ENCODE data around the gene ARSB. TPM values are rescaled to one million over a fixed set of nuclear protein-coding genes. Genes with fewer than 3 reads are reported as not detected.

The ARSB gene
- total RNA-seq, 1 donor = 38.4 TPM

DNA sequence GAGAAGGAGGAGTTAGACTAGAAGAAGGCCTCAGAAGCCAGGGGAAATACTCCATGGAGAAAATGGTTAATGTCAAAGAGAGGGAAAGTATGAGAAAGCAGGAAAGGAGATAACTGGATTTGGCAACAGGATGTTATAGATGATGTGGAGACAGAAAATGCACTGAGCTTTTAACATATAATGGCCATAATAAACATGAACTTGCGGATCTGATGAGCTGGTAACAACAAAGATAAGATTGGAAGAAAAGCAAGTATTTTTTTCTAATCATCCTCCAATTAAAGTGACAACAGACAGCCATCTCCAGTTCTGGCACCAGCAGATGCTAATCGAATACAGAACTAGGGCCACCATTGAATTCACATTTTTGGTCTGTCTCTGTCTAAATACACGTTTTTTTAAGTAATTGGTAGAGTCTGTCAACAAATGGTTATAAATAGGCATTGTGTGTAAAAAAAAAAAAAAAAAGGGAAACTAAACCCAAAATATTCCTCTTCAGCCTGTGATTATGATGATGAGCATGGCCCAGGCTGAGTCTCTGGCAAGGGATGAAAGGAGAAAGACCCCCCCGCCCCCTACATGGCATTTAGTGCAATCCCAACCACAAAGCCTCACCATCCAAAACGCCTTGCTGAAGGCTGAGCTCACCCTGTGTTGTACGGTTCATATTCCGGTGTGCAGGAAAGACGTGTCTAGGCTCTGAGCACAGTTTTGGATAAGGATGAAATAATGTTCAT, 187.0 kb downstream of the ARSB start:
- TF ChIP-seq, protein P1, sequence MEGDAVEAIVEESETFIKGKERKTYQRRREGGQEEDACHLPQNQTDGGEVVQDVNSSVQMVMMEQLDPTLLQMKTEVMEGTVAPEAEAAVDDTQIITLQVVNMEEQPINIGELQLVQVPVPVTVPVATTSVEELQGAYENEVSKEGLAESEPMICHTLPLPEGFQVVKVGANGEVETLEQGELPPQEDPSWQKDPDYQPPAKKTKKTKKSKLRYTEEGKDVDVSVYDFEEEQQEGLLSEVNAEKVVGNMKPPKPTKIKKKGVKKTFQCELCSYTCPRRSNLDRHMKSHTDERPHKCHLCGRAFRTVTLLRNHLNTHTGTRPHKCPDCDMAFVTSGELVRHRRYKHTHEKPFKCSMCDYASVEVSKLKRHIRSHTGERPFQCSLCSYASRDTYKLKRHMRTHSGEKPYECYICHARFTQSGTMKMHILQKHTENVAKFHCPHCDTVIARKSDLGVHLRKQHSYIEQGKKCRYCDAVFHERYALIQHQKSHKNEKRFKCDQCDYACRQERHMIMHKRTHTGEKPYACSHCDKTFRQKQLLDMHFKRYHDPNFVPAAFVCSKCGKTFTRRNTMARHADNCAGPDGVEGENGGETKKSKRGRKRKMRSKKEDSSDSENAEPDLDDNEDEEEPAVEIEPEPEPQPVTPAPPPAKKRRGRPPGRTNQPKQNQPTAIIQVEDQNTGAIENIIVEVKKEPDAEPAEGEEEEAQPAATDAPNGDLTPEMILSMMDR (IDR thresholded peaks at IDR 0.05; ENCODE audit: extremely low read depth, low read depth, low read length) = no peak
- no peaks in the 10 kb centered on the region for H4K20me1 ChIP-seq (ENCODE audit: insufficient read depth, low read length)
- H3K36me3 ChIP-seq (ENCODE audit: insufficient read depth, low read length) = no peaks in the 10 kb centered on the region
- DNase-seq (ENCODE audit: insufficient read length, low spot score, missing footprints) = peak; percentile 69
- no peaks in the 10 kb centered on the region for H3K9me3 ChIP-seq (ENCODE audit: low read depth, low read length)
- no peak overlapping the region for H2AFZ ChIP-seq (ENCODE audit: low read length)
- H3K4me1 ChIP-seq (ENCODE audit: insufficient read depth, low read length) = peaks cover 32% of the 10 kb centered on the region
- H3K4me3 ChIP-seq (ENCODE audit: insufficient read depth, low read length) = no peak overlapping the region
- no peaks in the 10 kb centered on the region for H3K27me3 ChIP-seq (ENCODE audit: insufficient read depth, low read length)
- peak overlapping the region; percentile 84 for H3K27ac ChIP-seq (ENCODE audit: low read depth, low read length)
- H3K79me2 ChIP-seq (ENCODE audit: insufficient read depth, low read length) = no peaks in the 10 kb centered on the region
- peak overlapping the region; percentile 77 for H3K4me2 ChIP-seq (ENCODE audit: insufficient read depth, low read length)

DNA sequence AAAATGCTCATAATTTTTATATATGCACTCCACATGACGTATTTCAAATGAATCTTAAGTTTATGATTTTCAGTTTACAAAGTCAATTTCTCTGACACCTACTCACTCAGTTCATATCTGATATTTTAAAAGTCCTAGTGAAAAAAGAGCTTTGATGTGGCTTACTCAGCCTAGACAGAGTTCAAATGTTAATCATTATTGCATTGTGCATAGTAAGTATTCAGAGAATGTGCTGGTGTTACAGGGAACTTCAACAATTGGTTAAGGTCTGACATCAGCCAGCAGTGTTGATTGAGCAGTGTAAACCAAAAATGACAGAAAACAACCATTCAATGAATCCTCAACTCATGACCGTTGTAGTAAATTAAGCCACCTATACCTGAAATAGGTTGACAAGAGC, 189.4 kb downstream of the ARSB start:
- TF ChIP-seq, protein P1 (IDR thresholded peaks at IDR 0.05; ENCODE audit: extremely low read depth, low read depth, low read length) = no peak
- Histone ChIP-seq H3K79me2 (ENCODE audit: insufficient read depth, low read length) (no peaks in the 10 kb centered on the region), H3K9me3 (ENCODE audit: low read depth, low read length) (no peaks in the 10 kb centered on the region), H3K4me2 (ENCODE audit: insufficient read depth, low read length) (no peak overlapping the region), H3K4me1 (ENCODE audit: insufficient read depth, low read length) (peaks cover 30% of the 10 kb centered on the region), H3K27ac (ENCODE audit: low read depth, low read length) (no peak overlapping the region), H3K4me3 (ENCODE audit: insufficient read depth, low read length) (no peak overlapping the region), H4K20me1 (ENCODE audit: insufficient read depth, low read length) (no peaks in the 10 kb centered on the region), H3K36me3 (ENCODE audit: insufficient read depth, low read length) (no peaks in the 10 kb centered on the region), H3K27me3 (ENCODE audit: insufficient read depth, low read length) (no peaks in the 10 kb centered on the region), H2AFZ (ENCODE audit: low read length) (no peak overlapping the region)
- peak; percentile 66 for DNase-seq (ENCODE audit: insufficient read length, low spot score, missing footprints)

DNA sequence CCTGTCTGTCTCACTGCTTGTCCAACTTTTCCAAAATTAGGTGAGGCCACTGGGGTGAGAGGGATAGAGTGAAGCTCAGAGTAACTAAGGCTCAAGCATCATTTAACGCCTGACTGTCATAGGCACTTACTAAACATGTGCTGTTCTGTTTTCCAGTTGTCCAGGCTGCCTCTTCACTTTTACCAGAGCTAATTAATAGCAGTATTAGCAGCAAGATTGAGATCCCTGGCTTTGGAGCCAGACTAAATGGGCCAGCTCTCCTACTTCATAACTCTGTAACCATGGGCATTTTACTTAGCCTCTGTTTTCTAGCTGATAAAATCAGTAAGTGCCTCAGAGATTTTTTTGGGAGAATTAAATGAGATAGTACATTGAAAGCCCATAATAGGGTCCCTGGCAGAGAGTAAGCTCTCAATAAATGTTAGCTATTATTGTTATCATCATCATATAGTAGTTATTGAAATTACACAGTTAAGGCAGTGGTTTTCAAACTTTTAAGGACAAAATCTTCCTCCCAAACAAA, 190.4 kb downstream of the ARSB start:
- no peaks in the 10 kb centered on the region for H3K9me3 ChIP-seq (ENCODE audit: low read depth, low read length)
- H3K4me3 ChIP-seq (ENCODE audit: insufficient read depth, low read length) = no peak overlapping the region
- H2AFZ ChIP-seq (ENCODE audit: low read length) = no peak overlapping the region
- no peaks in the 10 kb centered on the region for H3K27me3 ChIP-seq (ENCODE audit: insufficient read depth, low read length)
- no peaks in the 10 kb centered on the region for H3K79me2 ChIP-seq (ENCODE audit: insufficient read depth, low read length)
- no peak overlapping the region for H3K27ac ChIP-seq (ENCODE audit: low read depth, low read length)
- no peak for DNase-seq (ENCODE audit: insufficient read length, low spot score, missing footprints)
- TF ChIP-seq, protein P1 (IDR thresholded peaks at IDR 0.05; ENCODE audit: extremely low read depth, low read depth, low read length) = no peak
- H3K4me2 ChIP-seq (ENCODE audit: insufficient read depth, low read length) = no peak overlapping the region
- H3K36me3 ChIP-seq (ENCODE audit: insufficient read depth, low read length) = no peaks in the 10 kb centered on the region
- peaks cover 29% of the 10 kb centered on the region for H3K4me1 ChIP-seq (ENCODE audit: insufficient read depth, low read length)
- no peaks in the 10 kb centered on the region for H4K20me1 ChIP-seq (ENCODE audit: insufficient read depth, low read length)

DNA sequence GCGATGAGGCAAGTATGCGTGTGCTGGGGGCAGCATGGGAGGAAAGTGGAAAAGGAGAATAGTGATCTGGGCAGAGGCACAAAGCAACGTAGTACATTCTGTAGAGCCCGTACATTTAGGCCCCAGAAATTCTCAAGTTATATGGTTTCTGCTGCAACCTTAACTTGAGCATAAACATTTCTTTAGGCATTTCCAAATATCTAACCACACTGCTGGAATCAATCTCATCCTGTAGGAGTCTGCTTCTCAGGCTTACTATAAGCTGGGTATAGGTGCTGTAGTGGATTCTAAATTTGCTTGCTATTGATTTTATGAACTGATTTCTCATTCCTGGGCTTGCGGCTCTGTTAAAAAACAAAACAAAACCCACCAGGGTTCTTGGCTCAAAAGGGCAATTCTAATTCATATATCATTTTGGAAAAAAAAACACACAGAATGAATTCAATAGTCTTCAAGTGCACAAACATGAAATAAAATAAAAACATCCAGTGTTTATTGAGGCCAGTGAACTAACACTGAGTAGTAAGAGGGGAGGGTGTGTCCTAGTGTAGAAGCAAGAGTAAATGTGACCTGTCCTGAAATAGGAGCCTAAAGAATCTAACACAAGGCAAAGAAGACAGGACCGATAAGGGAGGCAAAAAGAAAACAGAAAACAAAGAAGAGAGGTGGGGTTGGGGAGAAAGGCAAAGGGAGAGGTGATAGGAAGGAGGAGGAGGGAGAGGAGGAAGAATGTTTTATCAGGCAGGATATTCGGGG, 191.0 kb downstream of the ARSB start:
- TF ChIP-seq, protein P1 (IDR thresholded peaks at IDR 0.05; ENCODE audit: extremely low read depth, low read depth, low read length) = no peak
- H3K4me1 ChIP-seq (ENCODE audit: insufficient read depth, low read length) = peaks cover 22% of the 10 kb centered on the region
- no peaks in the 10 kb centered on the region for H3K36me3 ChIP-seq (ENCODE audit: insufficient read depth, low read length)
- no peak overlapping the region for H3K27ac ChIP-seq (ENCODE audit: low read depth, low read length)
- H3K79me2 ChIP-seq (ENCODE audit: insufficient read depth, low read length) = no peaks in the 10 kb centered on the region
- H3K27me3 ChIP-seq (ENCODE audit: insufficient read depth, low read length) = no peaks in the 10 kb centered on the region
- H4K20me1 ChIP-seq (ENCODE audit: insufficient read depth, low read length) = no peaks in the 10 kb centered on the region
- no peak for DNase-seq (ENCODE audit: insufficient read length, low spot score, missing footprints)
- no peaks in the 10 kb centered on the region for H3K9me3 ChIP-seq (ENCODE audit: low read depth, low read length)
- H3K4me2 ChIP-seq (ENCODE audit: insufficient read depth, low read length) = no peak overlapping the region
- H3K4me3 ChIP-seq (ENCODE audit: insufficient read depth, low read length) = no peak overlapping the region
- no peak overlapping the region for H2AFZ ChIP-seq (ENCODE audit: low read length)
